D721Med (cell line): ENCODE data around the gene HSD11B2.
A peak's percentile ranks its signal among the peaks of the same experiment; 100 is the strongest.

ENCODE experiments used
- DNase-seq: peaks from one replicate; pipeline ENCODE4 v3.0.0; 2011; ENCODE audit warnings: low spot score; ENCODE audit not compliant: insufficient read length
- FAIRE-seq: peaks from 2 replicates; lab custom pipeline; 2011; peaks lifted over from hg19 to GRCh38; lab: Jason Lieb, UNC
- TF ChIP-seq, protein P1 (sequence below): IDR thresholded peaks from 2 replicates; pipeline ENCODE4 v1.5.1; 2012; ENCODE audit warnings: mild to moderate bottlenecking, control low read depth; ENCODE audit not compliant: insufficient read depth; ENCODE audit errors: missing control alignments

The HSD11B2 gene

DNA sequence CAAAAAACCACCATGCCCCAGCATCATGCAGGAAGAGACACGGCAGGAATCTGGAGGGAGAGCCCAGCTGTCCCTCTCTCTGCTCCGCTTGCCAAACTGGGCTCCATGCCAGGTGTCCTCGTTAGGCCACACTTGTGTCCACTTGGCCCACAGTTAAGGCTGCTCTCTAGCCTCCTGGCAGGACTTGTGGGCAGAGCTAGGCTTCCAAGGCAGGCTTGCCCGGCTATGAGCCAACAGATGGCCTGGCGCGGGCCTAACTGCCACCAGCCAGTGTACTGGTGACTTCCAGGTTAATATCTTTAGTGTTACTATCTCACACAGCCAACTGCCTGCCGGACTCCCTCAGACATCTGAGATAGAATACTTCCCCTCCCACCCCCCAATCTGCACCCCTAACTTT is 39.4 kb downstream of the HSD11B2 start:
- no peak for DNase-seq
- TF ChIP-seq, protein P1, sequence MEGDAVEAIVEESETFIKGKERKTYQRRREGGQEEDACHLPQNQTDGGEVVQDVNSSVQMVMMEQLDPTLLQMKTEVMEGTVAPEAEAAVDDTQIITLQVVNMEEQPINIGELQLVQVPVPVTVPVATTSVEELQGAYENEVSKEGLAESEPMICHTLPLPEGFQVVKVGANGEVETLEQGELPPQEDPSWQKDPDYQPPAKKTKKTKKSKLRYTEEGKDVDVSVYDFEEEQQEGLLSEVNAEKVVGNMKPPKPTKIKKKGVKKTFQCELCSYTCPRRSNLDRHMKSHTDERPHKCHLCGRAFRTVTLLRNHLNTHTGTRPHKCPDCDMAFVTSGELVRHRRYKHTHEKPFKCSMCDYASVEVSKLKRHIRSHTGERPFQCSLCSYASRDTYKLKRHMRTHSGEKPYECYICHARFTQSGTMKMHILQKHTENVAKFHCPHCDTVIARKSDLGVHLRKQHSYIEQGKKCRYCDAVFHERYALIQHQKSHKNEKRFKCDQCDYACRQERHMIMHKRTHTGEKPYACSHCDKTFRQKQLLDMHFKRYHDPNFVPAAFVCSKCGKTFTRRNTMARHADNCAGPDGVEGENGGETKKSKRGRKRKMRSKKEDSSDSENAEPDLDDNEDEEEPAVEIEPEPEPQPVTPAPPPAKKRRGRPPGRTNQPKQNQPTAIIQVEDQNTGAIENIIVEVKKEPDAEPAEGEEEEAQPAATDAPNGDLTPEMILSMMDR = no peak
- FAIRE-seq = no peak

GRCh38 chr16:67471758-67472384 is 41.0 kb downstream of the HSD11B2 start:
- TF ChIP-seq, protein P1 = no peak
- no peak for FAIRE-seq
- no peak for DNase-seq

DNA sequence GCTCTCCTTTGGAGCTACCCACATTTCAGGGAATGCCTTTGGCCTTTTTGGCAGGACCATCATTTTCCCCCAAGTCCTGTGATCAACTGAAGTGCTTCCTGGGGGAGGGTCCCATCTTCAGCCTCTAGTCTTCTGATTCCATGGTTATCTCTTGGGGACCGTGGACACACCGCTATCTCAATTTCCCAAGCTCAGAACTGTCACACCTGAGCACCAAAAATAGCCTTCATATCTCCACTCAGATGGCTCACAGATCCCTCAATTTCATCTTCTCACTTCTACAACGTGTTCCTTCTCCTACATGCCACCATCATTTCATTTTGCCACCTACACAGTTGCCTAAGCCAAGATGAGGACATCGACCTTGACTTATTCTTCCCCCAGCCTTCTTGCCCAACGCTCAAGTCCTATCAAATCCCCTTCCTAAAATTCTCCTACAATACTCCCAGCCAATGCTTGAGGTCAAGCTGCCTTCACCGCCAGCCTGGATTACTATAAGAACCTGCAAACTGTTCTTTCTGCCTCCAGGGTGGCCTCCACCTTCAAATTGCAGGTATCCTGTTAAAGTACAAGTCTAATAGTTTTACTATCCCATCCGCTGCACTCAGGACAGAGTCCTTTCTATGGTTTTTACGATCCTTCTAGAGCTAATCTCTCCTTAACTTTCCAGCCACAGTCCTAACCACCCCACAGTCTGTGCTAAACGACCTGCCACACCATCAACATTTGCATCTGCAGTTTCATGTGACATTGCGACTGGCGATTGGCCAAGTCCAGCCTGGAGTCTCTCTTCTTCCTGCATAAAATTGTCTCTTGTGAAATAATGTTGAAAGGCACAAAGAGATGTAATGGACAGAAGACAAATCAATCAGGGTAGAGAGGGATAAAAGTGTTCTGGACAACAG is 43.9 kb downstream of the HSD11B2 start:
- TF ChIP-seq, protein P1 = no peak
- no peak for FAIRE-seq
- no peak for DNase-seq

GRCh38 chr16:67477960-67478554 is 47.1 kb downstream of the HSD11B2 start:
- TF ChIP-seq, protein P1 = no peak
- DNase-seq (no peak), FAIRE-seq (no peak)

GRCh38 chr16:67480833-67481560 is 50.1 kb downstream of the HSD11B2 start, which contains the start of gene ATP6V0D1:
TSS of gene ATP6V0D1 (minus strand) at chr16:67481157. CDS start at chr16:67481086, 71 bp downstream.
- DNase-seq (peak; percentile 66), FAIRE-seq (no peak)
- TF ChIP-seq, protein P1 = peak; percentile 79

GRCh38 chr16:67481561-67482232 is 50.8 kb downstream of the HSD11B2 start:
- TF ChIP-seq, protein P1 = no peak
- DNase-seq (no peak), FAIRE-seq (no peak)
